Measurements from ENCODE around the gene TXNRD1. TPM values are rescaled to one million over a fixed set of nuclear protein-coding genes. Genes with fewer than 3 reads are reported as not detected.

TXNRD1 gene
- total RNA-seq, 4 donors from 2014 or later, result 170 to 313 (median 247) TPM

GRCh38 chr12:104279164-104279563 is 63.6 kb downstream of the TXNRD1 start:
- DNase-seq (ENCODE audit: low spot score) (no peak), ATAC-seq (ENCODE audit: low FRiP score) (no peak)
- TF ChIP-seq CTCF (IDR thresholded peaks at IDR 0.05), result no peak

- no peak for TF ChIP-seq CTCF (IDR thresholded peaks at IDR 0.05)
- ATAC-seq (ENCODE audit: low FRiP score), result no peak
- no peak for DNase-seq (ENCODE audit: low spot score)
These were observed 64.5 kb downstream of the TXNRD1 start for GRCh38 chr12:104280111-104280510.

GRCh38 chr12:104280717-104281458 is 65.3 kb downstream of the TXNRD1 start:
- DNase-seq (ENCODE audit: low spot score), result no peak
- peak; percentile 75 for ATAC-seq (ENCODE audit: low FRiP score)
- TF ChIP-seq CTCF (IDR thresholded peaks at IDR 0.05), result no peak

- DNase-seq (ENCODE audit: low spot score) (no peak), ATAC-seq (ENCODE audit: low FRiP score) (no peak)
- TF ChIP-seq CTCF (IDR thresholded peaks at IDR 0.05), result no peak
These were observed 66.1 kb downstream of the TXNRD1 start for GRCh38 chr12:104281636-104282035.

GRCh38 chr12:104282109-104282508 is 66.5 kb downstream of the TXNRD1 start:
- DNase-seq (ENCODE audit: low spot score), result no peak
- ATAC-seq (ENCODE audit: low FRiP score), result no peak
- TF ChIP-seq CTCF (IDR thresholded peaks at IDR 0.05), result no peak

GRCh38 chr12:104285740-104286515 is 70.3 kb downstream of the TXNRD1 start:
- peak; percentile 45 for ATAC-seq (ENCODE audit: low FRiP score)
- no peak for TF ChIP-seq CTCF (IDR thresholded peaks at IDR 0.05)
- no peak for DNase-seq (ENCODE audit: low spot score)
